ENCODE measurements around the gene APRT. TPM values are rescaled to one million over a fixed set of nuclear protein-coding genes. Genes with fewer than 3 reads are reported as not detected.

Gene APRT
- total RNA-seq, 1 donor from 2014 or later = 116 TPM

DNA sequence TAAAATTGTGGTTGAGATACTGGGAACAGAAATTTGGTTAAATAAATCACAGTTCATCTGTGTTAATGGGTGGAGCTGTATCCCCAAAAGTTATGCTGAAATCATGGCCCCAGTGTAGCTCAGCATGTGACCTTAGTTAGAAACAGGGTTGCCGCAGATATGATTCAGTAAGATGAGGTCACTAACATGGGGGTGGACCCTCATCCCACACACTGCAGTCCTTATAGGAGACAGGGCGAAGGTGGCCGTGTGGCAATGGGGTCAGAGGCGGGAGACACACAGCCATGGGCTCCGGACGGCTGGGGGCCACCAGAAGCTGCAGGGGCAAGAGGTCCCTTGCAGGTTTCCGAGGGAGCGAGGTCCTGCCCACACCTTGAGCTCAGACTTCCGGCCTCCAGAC, 34.4 kb upstream of the APRT start:
- Mint-ChIP-seq H3K4me1 (ENCODE audit: unreplicated experiment) (no peaks in the 10 kb centered on the region), H3K36me3 (no peaks in the 10 kb centered on the region), H3K4me3 (no peak overlapping the region), H3K27me3 (no peaks in the 10 kb centered on the region), H3K9me3 (no peaks in the 10 kb centered on the region), H3K27ac (no peak overlapping the region)
- no peak for DNase-seq (ENCODE audit: extremely low spot score, unreplicated experiment)
- TF ChIP-seq, protein P1, sequence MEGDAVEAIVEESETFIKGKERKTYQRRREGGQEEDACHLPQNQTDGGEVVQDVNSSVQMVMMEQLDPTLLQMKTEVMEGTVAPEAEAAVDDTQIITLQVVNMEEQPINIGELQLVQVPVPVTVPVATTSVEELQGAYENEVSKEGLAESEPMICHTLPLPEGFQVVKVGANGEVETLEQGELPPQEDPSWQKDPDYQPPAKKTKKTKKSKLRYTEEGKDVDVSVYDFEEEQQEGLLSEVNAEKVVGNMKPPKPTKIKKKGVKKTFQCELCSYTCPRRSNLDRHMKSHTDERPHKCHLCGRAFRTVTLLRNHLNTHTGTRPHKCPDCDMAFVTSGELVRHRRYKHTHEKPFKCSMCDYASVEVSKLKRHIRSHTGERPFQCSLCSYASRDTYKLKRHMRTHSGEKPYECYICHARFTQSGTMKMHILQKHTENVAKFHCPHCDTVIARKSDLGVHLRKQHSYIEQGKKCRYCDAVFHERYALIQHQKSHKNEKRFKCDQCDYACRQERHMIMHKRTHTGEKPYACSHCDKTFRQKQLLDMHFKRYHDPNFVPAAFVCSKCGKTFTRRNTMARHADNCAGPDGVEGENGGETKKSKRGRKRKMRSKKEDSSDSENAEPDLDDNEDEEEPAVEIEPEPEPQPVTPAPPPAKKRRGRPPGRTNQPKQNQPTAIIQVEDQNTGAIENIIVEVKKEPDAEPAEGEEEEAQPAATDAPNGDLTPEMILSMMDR (conservative IDR thresholded peaks at IDR 0.05) = no peak

DNA sequence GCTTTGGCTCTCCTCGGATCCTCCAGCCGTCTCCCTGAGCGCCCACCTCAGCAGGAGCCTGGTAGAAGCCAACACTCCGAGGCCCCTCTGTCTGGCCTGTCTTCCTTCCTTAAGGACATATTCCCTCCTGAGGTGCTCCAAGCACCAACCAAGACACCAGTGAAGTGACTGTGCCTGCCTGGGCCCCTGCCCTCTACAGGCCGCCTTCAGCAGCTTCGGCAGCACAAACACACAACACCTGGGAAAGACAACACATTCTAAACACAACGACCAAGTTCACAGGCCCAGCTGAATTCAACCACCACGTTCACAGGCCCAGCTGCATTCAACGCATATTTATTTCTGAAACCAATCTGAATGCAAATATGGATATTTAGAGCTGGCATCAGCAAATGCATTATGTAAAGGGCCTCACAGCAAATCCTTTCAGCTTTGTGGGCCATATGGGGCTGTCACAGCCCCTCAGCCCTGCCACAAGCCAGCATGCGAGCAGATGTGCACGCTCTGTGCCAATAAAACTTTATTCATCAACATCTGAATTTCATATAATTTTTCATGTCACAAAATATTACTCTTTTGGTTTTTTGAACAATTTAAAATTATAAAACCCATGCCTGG, 32.8 kb upstream of the APRT start:
- TF ChIP-seq, protein P1 (conservative IDR thresholded peaks at IDR 0.05) = peak; percentile 35
- H3K4me3 Mint-ChIP-seq = no peak overlapping the region
- H3K27me3 Mint-ChIP-seq = no peaks in the 10 kb centered on the region
- no peaks in the 10 kb centered on the region for H3K36me3 Mint-ChIP-seq
- H3K27ac Mint-ChIP-seq = no peak overlapping the region
- no peaks in the 10 kb centered on the region for H3K9me3 Mint-ChIP-seq
- H3K4me1 Mint-ChIP-seq (ENCODE audit: unreplicated experiment) = no peaks in the 10 kb centered on the region
- no peak for DNase-seq (ENCODE audit: extremely low spot score, unreplicated experiment)

DNA sequence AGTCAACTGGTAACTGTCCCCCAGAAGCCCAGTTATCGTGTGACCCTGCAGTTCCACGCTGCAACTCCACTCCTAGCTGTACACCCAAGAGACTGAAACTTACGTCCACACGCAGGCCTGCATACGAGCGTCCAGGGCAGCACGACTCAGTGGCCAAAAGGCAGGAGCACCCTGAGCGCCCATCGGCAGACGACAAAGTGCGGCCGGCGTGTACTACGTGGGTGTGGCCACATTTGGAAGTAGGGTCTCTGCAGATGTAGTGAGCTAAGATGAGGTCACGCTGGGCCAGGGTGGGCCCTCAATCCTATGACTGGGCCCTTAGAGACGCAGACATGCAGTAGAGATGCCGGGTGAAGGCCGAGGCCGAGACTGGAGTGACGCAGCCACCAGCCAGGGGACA, 31.5 kb upstream of the APRT start:
- no peaks in the 10 kb centered on the region for H3K9me3 Mint-ChIP-seq
- H3K36me3 Mint-ChIP-seq = no peaks in the 10 kb centered on the region
- no peaks in the 10 kb centered on the region for H3K27me3 Mint-ChIP-seq
- TF ChIP-seq, protein P1 (conservative IDR thresholded peaks at IDR 0.05) = no peak
- no peak for DNase-seq (ENCODE audit: extremely low spot score, unreplicated experiment)
- no peak overlapping the region for H3K4me3 Mint-ChIP-seq
- H3K27ac Mint-ChIP-seq = no peak overlapping the region
- no peaks in the 10 kb centered on the region for H3K4me1 Mint-ChIP-seq (ENCODE audit: unreplicated experiment)

DNA sequence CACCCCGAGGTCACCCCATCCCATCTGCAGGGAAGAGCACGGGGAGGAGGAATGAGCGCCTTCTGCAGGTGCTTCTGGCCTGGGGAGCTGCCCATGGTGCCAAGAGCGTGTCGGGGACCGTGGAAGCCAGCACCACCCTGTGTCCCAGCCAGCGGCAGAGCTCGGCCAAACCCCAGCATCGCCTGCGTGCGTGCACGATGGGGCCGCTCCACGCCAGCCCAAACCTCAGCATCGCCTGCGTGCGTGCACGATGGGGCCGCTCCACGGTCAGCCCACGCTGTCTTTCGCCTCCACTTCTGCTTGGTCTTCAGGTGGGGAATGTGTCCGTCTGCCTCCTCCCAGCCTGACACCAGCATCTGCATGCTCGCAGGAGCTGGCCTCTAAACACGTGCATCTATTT, 31.1 kb upstream of the APRT start:
- Mint-ChIP-seq H3K9me3 (no peaks in the 10 kb centered on the region), H3K36me3 (no peaks in the 10 kb centered on the region), H3K27me3 (no peaks in the 10 kb centered on the region), H3K27ac (no peak overlapping the region), H3K4me3 (no peak overlapping the region), H3K4me1 (ENCODE audit: unreplicated experiment) (no peaks in the 10 kb centered on the region)
- TF ChIP-seq, protein P1 (conservative IDR thresholded peaks at IDR 0.05) = no peak
- no peak for DNase-seq (ENCODE audit: extremely low spot score, unreplicated experiment)

GRCh38 chr16:88842308-88842756, 30.6 kb upstream of the APRT start:
- TF ChIP-seq, protein P1 (conservative IDR thresholded peaks at IDR 0.05) = no peak
- no peaks in the 10 kb centered on the region for H3K36me3 Mint-ChIP-seq
- no peak overlapping the region for H3K27ac Mint-ChIP-seq
- H3K27me3 Mint-ChIP-seq = no peaks in the 10 kb centered on the region
- no peak for DNase-seq (ENCODE audit: extremely low spot score, unreplicated experiment)
- H3K4me3 Mint-ChIP-seq = no peak overlapping the region
- no peaks in the 10 kb centered on the region for H3K9me3 Mint-ChIP-seq
- no peaks in the 10 kb centered on the region for H3K4me1 Mint-ChIP-seq (ENCODE audit: unreplicated experiment)
